Measurements from ENCODE around the gene ART4. TPM values are rescaled to one million over a fixed set of nuclear protein-coding genes. Genes with fewer than 3 reads are reported as not detected.

Gene ART4
- total RNA-seq, 1 donor from 2014 or later, result not detected

- no peak for DNase-seq (ENCODE audit: low read depth)
- Histone ChIP-seq H3K4me3 (ENCODE audit: low read depth, low read length) (no peak overlapping the region), H3K36me3 (ENCODE audit: control insufficient read depth, insufficient read depth, low read length) (no peaks in the 10 kb centered on the region), H3K27me3 (ENCODE audit: control insufficient read depth, insufficient read depth, low read length) (no peaks in the 10 kb centered on the region)
- TF ChIP-seq CTCF (IDR thresholded peaks at IDR 0.05; ENCODE audit: insufficient read depth, low read length, poor library complexity, severe bottlenecking), result no peak
Measured at GRCh38 chr12:14874882-14875281, 31.6 kb upstream of the ART4 start.

GRCh38 chr12:14873440-14874185 lies 30.3 kb upstream of the ART4 start:
- DNase-seq (ENCODE audit: low read depth), result no peak
- no peaks in the 10 kb centered on the region for H3K36me3 ChIP-seq (ENCODE audit: control insufficient read depth, insufficient read depth, low read length)
- H3K27me3 ChIP-seq (ENCODE audit: control insufficient read depth, insufficient read depth, low read length), result no peaks in the 10 kb centered on the region
- H3K4me3 ChIP-seq (ENCODE audit: low read depth, low read length), result no peak overlapping the region
- no peak for TF ChIP-seq CTCF (IDR thresholded peaks at IDR 0.05; ENCODE audit: insufficient read depth, low read length, poor library complexity, severe bottlenecking)

GRCh38 chr12:14871886-14872285 lies 28.6 kb upstream of the ART4 start:
- no peak for DNase-seq (ENCODE audit: low read depth)
- H3K4me3 ChIP-seq (ENCODE audit: low read depth, low read length), result no peak overlapping the region
- H3K27me3 ChIP-seq (ENCODE audit: control insufficient read depth, insufficient read depth, low read length), result no peaks in the 10 kb centered on the region
- TF ChIP-seq CTCF (IDR thresholded peaks at IDR 0.05; ENCODE audit: insufficient read depth, low read length, poor library complexity, severe bottlenecking), result no peak
- H3K36me3 ChIP-seq (ENCODE audit: control insufficient read depth, insufficient read depth, low read length), result no peaks in the 10 kb centered on the region

GRCh38 chr12:14871247-14871646 lies 27.9 kb upstream of the ART4 start:
- Histone ChIP-seq H3K36me3 (ENCODE audit: control insufficient read depth, insufficient read depth, low read length) (no peaks in the 10 kb centered on the region), H3K27me3 (ENCODE audit: control insufficient read depth, insufficient read depth, low read length) (no peaks in the 10 kb centered on the region), H3K4me3 (ENCODE audit: low read depth, low read length) (no peak overlapping the region)
- TF ChIP-seq CTCF (IDR thresholded peaks at IDR 0.05; ENCODE audit: insufficient read depth, low read length, poor library complexity, severe bottlenecking), result no peak
- no peak for DNase-seq (ENCODE audit: low read depth)

- H3K27me3 ChIP-seq (ENCODE audit: control insufficient read depth, insufficient read depth, low read length), result no peaks in the 10 kb centered on the region
- TF ChIP-seq CTCF (IDR thresholded peaks at IDR 0.05; ENCODE audit: insufficient read depth, low read length, poor library complexity, severe bottlenecking), result no peak
- no peak overlapping the region for H3K4me3 ChIP-seq (ENCODE audit: low read depth, low read length)
- no peak for DNase-seq (ENCODE audit: low read depth)
- no peaks in the 10 kb centered on the region for H3K36me3 ChIP-seq (ENCODE audit: control insufficient read depth, insufficient read depth, low read length)
Measured at GRCh38 chr12:14868916-14869506, 25.7 kb upstream of the ART4 start.
